Muscle of leg (tissue), 16 donors: Measurements from ENCODE around the gene ACY1. TPM values are rescaled to one million over a fixed set of nuclear protein-coding genes. Genes with fewer than 3 reads are reported as not detected.

Source experiments
- DNase-seq: peaks from one replicate; pipeline ENCODE4 v3.0.0; 2013
- H3K27ac ChIP-seq: one replicate; pipeline ENCODE4 v1.5.1; 2013; ENCODE audit warnings: mild to moderate bottlenecking, low read length, control low read depth
- H3K27me3 ChIP-seq: one replicate; pipeline ENCODE4 v1.6.1; 2013; ENCODE audit warnings: low read length; ENCODE audit not compliant: control insufficient read depth, insufficient read depth
- H3K36me3 ChIP-seq: one replicate; pipeline ENCODE4 v1.6.1; 2013; ENCODE audit warnings: low read length; ENCODE audit not compliant: control insufficient read depth, insufficient read depth
- H3K4me1 ChIP-seq: one replicate; pipeline ENCODE4 v1.6.1; 2013; ENCODE audit warnings: low read length; ENCODE audit not compliant: control insufficient read depth, insufficient read depth
- H3K4me3 ChIP-seq: one replicate; pipeline ENCODE4 v1.5.1; 2013; ENCODE audit warnings: low read length, control low read depth
- H3K9me3 ChIP-seq: replicated peaks from 2 replicates; pipeline ENCODE4 v1.6.1; 2013; ENCODE audit warnings: low read depth, low read length; ENCODE audit not compliant: control insufficient read depth
- WGBS: methylation state at CpG from one replicate; pipeline ENCODE4 v1.1.5; 2013; ENCODE audit warnings: missing lambda C conversion rate; ENCODE audit not compliant: insufficient coverage; 5-methylcytosine and 5-hydroxymethylcytosine counted together
- long read RNA-seq, 11 donors: transcript quantifications; one replicate each; lab custom pipeline, GENCODE V29; 2026
- polyA plus RNA-seq, 8 donors: library from polyadenylated mRNA; unstranded; fragments of 120-200 nt; gene quantifications; one replicate each; pipeline versions ENCODE4 v1.2.1 to v1.2.3, GENCODE V29; 2013; ENCODE audit warnings: inconsistent platforms in 1 of 8, low replicate concordance in 1 of 8; ENCODE audit not compliant: insufficient read length in 8 of 8, insufficient read depth in 1 of 8
- total RNA-seq: library from RNA; stranded (reverse); fragments of 120-200 nt; gene quantifications from one replicate; pipeline ENCODE4 v1.2.4, GENCODE V29; 2013

Gene ACY1
- total RNA-seq (13.8 TPM), polyA plus RNA-seq (10 to 100 TPM; 10.2 to 20.7 (median 13.9) TPM)
- long read RNA-seq, donor 1, partial matches to known transcripts = 0 of 2 reads
- long read RNA-seq, donor 1, other reads (novel, unspliced or antisense) = 0 of 2 reads
- long read RNA-seq, donor 2 = 0 reads
- long read RNA-seq, donor 3, transcript ACY1-215 (15 exons, 1,684 nt) = major isoform, 6 of 12 reads
- long read RNA-seq, donor 3, partial matches to known transcripts = 0 of 12 reads
- long read RNA-seq, donor 3, other reads (novel, unspliced or antisense) = 0 of 12 reads
- long read RNA-seq, donor 4, partial matches to known transcripts = 0 of 4 reads
- long read RNA-seq, donor 4, other reads (novel, unspliced or antisense) = 0 of 4 reads
- long read RNA-seq, donor 5, transcript ACY1-215 (15 exons, 1,684 nt) = major isoform, 8 of 6,248 reads
- long read RNA-seq, donor 5, partial matches to known transcripts = 1,850 of 6,248 reads
- long read RNA-seq, donor 5, other reads (novel, unspliced or antisense) = 4,386 of 6,248 reads
- long read RNA-seq, donor 6, transcript ACY1-215 (15 exons, 1,684 nt) = major isoform, 8 of 12 reads
- long read RNA-seq, donor 6, partial matches to known transcripts = 0 of 12 reads
- long read RNA-seq, donor 6, other reads (novel, unspliced or antisense) = 0 of 12 reads
- long read RNA-seq, donor 7, transcript ACY1-215 (15 exons, 1,684 nt) = major isoform, 5 of 6 reads
- long read RNA-seq, donor 7, partial matches to known transcripts = 0 of 6 reads
- long read RNA-seq, donor 7, other reads (novel, unspliced or antisense) = 0 of 6 reads
- long read RNA-seq, donor 8, partial matches to known transcripts = 0 of 3 reads
- long read RNA-seq, donor 8, other reads (novel, unspliced or antisense) = 0 of 3 reads
- long read RNA-seq, donor 9, partial matches to known transcripts = 0 of 2 reads
- long read RNA-seq, donor 9, other reads (novel, unspliced or antisense) = 0 of 2 reads
- long read RNA-seq, donor 10, transcript ACY1-215 (15 exons, 1,684 nt) = major isoform, 5 of 7 reads
- long read RNA-seq, donor 10, partial matches to known transcripts = 0 of 7 reads
- long read RNA-seq, donor 10, other reads (novel, unspliced or antisense) = 0 of 7 reads
- long read RNA-seq, donor 11, partial matches to known transcripts = 3,286 of 3,437 reads
- long read RNA-seq, donor 11, other reads (novel, unspliced or antisense) = 145 of 3,437 reads

- peak; percentile 95 for DNase-seq
- WGBS = under 1% methylated on average over 63 of the region's 68 CpGs
Measured at GRCh38 chr3:51982838-51983577, at the start of gene ACY1. Gene ACY1 (plus strand): TSS chr3:51983535. CDS start chr3:51984065, 530 bp downstream.

DNA sequence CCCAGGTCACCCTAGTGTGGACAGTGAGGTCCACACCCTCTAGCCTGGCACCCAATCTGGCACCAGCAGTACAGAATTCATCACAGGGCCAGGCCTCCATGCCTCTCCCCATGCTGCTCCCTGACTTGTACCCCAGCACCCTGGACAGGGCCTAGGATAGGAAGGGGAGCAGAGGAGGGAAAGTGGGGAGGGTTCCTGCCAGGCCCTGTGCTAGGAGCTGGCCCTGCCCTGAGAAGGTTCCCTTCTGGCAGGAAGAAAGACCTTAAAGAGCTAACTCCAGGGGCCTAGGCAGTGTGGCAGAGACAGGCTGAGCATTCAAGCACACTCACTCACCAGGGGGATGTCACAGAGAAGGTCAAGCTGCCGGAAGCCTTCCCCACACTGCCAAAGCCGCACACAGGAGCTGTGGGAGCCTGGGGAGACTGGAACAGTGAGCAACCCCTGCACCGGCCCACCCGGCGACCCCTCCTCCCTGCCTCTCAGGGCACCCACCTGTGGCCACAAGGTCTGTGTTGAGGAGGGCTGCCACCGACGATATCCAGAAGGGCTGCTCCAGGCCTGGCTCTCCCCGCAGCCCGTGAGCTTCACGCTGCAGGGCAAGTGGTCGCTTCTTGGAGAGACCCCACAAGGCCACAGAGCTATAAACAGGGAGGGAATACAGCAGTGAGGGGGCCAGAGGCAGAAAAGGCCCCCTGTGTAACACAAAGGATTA is 49.0 kb upstream of the ACY1 start:
- no peak for DNase-seq
- Histone ChIP-seq H3K27me3 (no peaks in the 10 kb centered on the region), H3K4me3 (no peak overlapping the region), H3K9me3 (no peaks in the 10 kb centered on the region), H3K27ac (no peak overlapping the region), H3K36me3 (peaks cover 65% of the 10 kb centered on the region), H3K4me1 (no peaks in the 10 kb centered on the region)
- 96% methylated on average over 8 of the region's 11 CpGs for WGBS

More at GRCh38 chr3:51982838-51983577, at the start of gene ACY1:
- Histone ChIP-seq H3K9me3 (no peaks in the 10 kb centered on the region), H3K36me3 (peaks cover 17% of the 10 kb centered on the region), H3K27ac (peak within 1 kb of the TSS; percentile 98), H3K4me1 (peaks cover 20% of the 10 kb centered on the region), H3K27me3 (no peaks in the 10 kb centered on the region), H3K4me3 (peak within 1 kb of the TSS; percentile 69)

DNA sequence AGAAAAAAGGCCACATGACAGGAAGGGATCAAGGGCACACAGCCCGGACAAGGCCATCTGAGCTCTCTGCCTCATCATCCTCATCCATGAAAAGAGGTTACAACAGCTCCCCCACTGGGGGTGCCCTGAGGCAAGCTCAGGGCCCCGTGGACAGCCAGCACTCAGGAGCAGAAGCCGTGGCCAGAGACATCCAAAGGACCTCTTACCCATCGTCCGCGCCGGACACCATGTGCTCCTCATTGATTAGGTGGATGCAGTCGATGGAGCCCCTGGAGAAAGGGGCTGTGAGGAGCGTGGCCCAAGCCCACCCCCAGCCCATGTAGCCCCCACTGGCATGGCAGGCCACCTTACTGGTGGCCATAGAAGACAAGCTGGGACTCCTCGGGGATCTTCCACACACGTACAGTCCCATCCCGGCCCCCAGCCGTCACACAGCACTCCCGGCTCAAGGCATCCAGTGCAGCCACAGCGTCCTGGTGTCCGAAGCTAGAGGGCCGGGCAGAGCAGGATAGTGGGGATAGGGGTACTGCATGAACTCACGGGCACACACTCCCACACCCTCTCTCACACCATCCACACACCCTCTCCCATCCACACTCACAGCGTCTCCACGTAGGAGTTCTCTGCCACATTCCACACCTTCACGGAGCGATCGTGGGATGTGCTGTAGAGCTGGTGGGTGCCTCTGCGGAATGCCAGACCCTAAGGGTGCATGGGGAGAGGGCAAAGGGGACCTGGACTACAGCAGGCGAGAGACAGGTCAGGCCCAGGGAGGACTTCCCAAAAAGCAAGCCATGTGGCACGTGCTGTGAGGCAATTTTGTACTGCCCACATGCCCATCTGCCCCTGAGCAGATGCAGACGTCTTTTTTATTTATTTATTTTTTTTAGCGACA is 48.1 kb upstream of the ACY1 start:
- Histone ChIP-seq H3K27ac (no peak overlapping the region), H3K36me3 (peaks cover 66% of the 10 kb centered on the region), H3K27me3 (no peaks in the 10 kb centered on the region), H3K9me3 (no peaks in the 10 kb centered on the region), H3K4me3 (no peak overlapping the region), H3K4me1 (no peaks in the 10 kb centered on the region)
- 89% methylated on average over 19 of the region's 28 CpGs for WGBS
- DNase-seq = no peak

DNA sequence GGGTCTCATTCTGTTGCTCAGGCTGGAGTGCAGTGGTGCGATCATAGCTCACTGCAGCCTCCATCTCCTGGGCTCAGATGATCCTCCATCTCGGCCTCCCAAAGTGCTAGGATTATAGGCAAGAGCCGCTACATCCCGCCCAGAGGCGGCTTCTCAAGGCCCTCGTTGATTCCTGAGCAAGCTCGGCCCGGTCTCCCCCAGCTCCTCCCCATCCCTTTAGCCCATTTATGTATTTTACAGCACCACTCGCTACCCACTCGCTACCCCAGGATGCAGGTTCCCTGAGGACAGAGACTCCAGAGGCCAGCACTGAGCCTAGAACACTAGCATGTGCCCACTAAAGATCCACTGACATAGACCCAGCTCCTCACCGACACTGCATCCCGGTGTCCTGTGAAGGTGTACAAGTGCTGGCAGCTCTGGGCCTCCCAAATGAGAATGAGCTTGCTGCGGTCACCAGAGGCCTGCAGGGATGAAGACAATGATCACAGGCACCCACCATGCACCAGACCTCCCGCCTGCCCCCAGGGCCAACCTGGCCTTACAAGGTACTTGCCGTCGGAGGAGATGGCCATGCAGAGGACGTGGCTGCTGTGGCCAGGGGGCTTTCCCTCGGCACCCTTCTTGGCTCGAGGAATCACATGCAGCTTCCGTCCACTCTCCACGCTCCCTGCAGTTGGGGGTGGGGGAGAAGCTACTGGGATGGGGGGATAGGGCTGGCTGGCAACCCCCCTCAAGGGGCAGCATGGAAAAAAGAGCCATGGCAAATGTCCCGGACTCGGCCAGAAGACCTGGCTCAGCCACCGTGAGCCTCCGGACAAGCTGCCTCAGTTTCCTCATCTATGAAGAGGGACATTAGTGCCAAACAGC is 47.2 kb upstream of the ACY1 start:
- Histone ChIP-seq H3K9me3 (no peaks in the 10 kb centered on the region), H3K27me3 (no peaks in the 10 kb centered on the region), H3K4me1 (peaks cover 7% of the 10 kb centered on the region), H3K36me3 (peaks cover 66% of the 10 kb centered on the region), H3K27ac (no peak overlapping the region), H3K4me3 (no peak overlapping the region)
- DNase-seq = no peak
- 94% methylated on average over 23 of the region's 25 CpGs for WGBS

DNA sequence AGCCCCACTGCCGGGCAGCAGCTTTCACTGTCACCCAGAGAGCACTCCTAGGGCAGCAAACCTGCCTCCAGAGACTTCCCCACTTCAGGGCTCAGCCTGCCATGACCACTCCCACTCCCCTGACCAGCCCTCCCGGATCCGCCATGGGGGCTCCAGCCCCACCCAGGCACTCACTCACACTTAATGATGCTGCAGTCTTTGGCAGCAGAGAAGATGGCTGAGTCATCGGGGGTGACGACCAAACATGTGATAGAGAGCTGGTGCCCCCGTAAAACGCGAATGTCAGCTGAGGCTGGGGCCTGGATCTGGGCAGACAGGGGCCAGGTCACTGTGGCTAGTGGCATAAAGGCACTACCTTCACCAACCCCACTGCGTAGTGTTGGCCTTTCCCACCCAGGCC is 46.3 kb upstream of the ACY1 start:
- H3K36me3 ChIP-seq = peaks cover 64% of the 10 kb centered on the region
- DNase-seq = no peak

GRCh38 chr3:51937611-51938450 is 45.5 kb upstream of the ACY1 start:
- no peak overlapping the region for H3K4me3 ChIP-seq
- H3K36me3 ChIP-seq = peaks cover 60% of the 10 kb centered on the region
- 89% methylated on average over 6 of the region's 13 CpGs for WGBS

More for the DNA sequence above, 46.3 kb upstream of the ACY1 start:
- H3K27me3 ChIP-seq = no peaks in the 10 kb centered on the region
- H3K4me1 ChIP-seq = peaks cover 11% of the 10 kb centered on the region
- 96% methylated on average over 4 of the region's 9 CpGs for WGBS
- no peak overlapping the region for H3K27ac ChIP-seq
- H3K4me3 ChIP-seq = no peak overlapping the region
- H3K9me3 ChIP-seq = no peaks in the 10 kb centered on the region

DNA sequence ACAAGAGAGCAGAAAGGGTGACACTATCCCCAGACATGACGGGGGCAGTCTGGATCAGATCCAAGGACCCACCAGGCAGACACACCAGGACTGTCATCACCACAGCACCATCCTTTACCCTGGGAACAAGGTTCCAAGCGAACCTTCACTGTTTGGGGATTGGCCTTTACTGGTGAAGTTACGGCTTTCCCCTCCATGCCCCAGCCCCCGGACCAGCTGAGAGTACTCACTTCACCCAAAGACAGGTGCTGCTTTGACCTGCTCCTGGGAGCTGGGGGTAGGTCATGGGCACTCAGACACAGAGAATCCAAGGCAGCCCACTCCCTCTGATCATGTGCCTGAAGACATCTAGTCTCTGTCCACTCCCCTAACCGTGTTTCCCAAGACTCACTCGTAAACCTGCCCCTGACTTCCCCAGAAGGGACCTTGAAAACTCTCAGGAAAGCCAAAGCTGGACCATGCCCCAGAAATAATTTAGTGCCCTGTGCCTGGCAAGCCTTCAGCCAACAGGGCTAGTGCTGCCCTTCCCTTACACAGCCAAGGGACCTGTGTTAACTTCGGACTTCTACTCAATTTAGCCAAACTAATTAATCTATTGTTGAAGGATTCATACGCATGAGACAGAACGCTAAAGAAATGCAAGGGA is 44.4 kb upstream of the ACY1 start:
- H3K36me3 ChIP-seq = peaks cover 50% of the 10 kb centered on the region
- no peaks in the 10 kb centered on the region for H3K27me3 ChIP-seq
- H3K4me1 ChIP-seq = peaks cover 25% of the 10 kb centered on the region
- no peak overlapping the region for H3K4me3 ChIP-seq
- no peaks in the 10 kb centered on the region for H3K9me3 ChIP-seq
- DNase-seq = no peak
- WGBS = 89% methylated on average over 4 of the region's 9 CpGs
- H3K27ac ChIP-seq = no peak overlapping the region

More at GRCh38 chr3:51937611-51938450, 45.5 kb upstream of the ACY1 start:
- H3K4me1 ChIP-seq = peaks cover 18% of the 10 kb centered on the region
- DNase-seq = no peak
- H3K27ac ChIP-seq = no peak overlapping the region
- no peaks in the 10 kb centered on the region for H3K9me3 ChIP-seq
- no peaks in the 10 kb centered on the region for H3K27me3 ChIP-seq
